MM.1S (cell line): ENCODE results near the gene SEPTIN6.

Experiments
- CTCF ChIP-seq: fragments of 300-600 bp; sonication (generic); IDR thresholded peaks from 2 replicates; pipeline ENCODE4 v1.5.1; 2016; ENCODE audit warnings: antibody characterized with exemption, low read length, mixed read lengths
- EZH2 ChIP-seq: fragments of 300-600 bp; sonication (generic); optimal IDR thresholded peaks from 2 replicates; pipeline ENCODE3; 2017; ENCODE audit warnings: low read depth, mild to moderate bottlenecking, antibody characterized with exemption, low read length, mixed read lengths

- no peak for TF ChIP-seq CTCF
- TF ChIP-seq EZH2 = no peak
Observed at GRCh38 chrX:119726900-119727555, 34.1 kb upstream of the SEPTIN6 start.
